Activated CD8-positive, alpha-beta memory T cell treated with anti-CD3 and anti-CD28 coated beads for 24 hours (primary cell): ENCODE data around the gene WNT7B.

Experiments
- DNase-seq: peaks from one replicate; pipeline ENCODE4 v3.0.0-alpha.2; 2020

Gene WNT7B

DNA sequence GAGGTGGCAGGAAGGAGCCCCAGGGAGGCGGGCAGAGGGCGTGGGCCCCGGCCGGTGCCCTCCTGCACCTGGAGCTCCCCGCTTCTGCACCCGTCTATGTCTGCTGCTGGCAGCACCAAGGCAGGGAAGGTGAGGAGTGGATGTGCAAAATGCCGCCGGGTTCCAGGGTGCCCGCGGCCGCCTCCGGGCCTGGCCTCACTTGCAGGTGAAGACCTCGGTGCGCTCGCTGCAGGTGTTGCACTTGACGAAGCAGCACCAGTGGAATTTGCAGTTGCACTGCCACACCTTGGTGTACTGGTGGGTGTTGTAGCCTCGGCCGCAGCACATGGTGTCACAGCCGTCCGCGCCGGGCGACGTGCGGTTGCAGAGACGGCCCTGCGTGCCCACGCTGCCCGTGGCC is 54.3 kb downstream of the WNT7B start:
- DNase-seq, result no peak

DNA sequence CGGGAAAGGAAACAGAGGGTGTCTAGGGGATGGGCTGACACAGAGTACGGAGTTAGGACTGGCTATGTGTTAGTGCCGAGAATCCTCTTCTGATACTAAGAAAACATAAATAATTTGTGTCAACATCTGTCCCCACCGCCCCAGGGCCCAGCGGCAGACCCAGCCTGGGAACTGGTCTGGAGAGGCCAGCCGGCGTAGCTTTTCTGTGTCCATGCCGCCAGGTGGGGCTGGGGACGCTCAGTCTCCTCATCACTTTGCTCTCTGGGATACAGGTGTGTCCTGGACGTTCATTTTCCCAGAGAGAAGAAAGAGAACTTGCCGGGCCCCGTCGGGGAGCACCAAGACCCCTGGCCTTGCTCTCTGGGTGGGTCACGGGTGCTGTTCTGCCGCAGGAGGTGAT is 54.7 kb downstream of the WNT7B start:
- no peak for DNase-seq

DNA sequence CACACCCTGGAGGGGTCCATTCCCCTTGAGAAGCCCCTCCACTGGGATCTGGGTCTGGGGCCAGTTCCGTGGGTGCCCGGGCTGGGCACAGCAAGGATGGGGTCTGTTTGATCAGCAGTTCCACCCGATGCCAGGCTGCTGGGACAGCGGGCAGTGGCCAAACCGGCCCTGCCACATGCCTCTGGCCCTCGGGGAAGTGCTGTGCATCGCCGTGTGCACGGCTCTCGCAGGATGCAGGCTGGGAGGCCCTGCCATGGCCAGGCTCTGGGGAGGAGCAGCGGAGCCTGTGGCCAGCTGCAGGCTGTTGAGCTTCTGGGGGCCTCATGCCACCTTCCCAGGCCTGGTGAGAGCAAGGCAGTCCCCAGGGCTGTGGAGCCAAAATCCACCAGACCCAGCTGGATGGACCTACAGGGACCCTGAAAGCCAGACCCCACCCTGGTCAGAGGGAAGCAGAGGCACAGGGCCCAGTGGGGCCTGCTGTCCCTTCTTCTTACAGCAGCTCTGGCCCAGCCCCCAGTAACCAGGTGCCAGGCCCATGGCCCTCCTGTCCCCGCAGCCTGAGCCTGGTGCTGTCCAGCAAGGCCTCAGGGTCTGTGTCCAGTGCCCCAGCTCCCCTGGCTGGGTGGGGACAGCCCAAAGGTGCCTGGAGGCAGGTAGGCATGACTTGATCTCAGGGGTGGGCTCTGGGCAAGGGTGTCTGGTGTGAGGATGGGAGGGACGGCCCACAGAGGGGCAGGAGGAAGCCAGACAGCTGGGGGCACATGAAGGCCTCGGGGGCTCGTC is 57.3 kb downstream of the WNT7B start:
- no peak for DNase-seq

- no peak for DNase-seq
These were observed 58.2 kb downstream of the WNT7B start for GRCh38 chr22:45918459-45919370.

DNA sequence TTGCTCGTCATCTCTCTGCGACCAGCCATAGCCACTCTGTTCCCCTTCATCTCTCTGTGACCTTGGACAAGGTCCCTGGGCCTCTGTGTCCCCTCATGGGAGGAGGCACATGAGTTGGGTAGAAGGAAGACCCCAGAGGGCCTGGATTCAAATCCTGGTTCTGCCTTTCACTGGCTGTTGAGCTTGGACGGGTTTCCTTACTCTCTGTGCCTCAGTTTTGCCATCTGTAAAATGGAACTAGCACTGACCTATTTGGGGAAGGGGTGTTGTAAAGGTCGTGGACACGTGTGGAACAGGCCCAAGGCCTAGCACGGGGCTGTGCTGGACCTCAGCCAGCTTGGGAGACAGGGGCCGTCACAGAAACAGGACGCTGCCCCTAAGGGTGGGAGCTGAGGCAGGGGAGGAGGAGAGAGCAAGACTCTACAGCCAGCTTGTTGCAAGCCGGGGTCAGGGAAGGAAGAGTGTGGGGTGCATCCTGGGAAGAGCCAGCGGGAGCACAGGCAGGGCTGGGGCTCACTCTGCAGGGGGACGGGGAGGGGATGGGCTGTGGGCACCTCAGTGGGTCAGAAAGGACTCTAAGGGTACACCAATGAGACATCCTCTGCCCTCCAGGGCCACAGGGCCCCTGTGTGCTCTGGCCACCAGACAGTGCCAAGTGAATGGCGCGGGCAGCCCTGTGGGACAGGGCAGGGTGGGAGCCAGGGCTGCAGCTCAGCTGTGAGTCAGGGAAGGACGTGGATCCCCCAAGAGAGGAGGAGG is 59.1 kb downstream of the WNT7B start:
- DNase-seq, result no peak

DNA sequence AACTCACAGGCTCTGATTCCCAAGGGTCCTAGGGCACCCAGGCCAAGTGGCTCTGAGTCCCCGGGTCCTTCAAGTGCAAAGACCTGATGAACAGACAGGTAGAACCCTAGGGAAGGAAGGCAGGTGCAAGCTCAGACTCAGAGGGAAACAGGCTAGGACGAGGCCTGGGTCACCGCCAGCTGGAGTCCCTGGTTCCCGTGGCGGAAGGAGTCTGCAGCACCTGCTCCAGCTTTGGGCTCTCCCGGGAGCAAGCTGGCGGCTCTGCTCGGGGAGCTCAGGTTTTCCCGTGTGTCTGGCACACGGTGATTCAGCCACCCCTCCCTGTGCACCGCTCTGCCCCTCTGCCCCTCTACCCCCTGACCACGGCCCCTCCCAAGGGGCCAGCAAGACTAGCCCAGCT is 59.8 kb downstream of the WNT7B start:
- DNase-seq, result no peak

GRCh38 chr22:45916515-45916914 is 60.4 kb downstream of the WNT7B start:
- no peak for DNase-seq

DNA sequence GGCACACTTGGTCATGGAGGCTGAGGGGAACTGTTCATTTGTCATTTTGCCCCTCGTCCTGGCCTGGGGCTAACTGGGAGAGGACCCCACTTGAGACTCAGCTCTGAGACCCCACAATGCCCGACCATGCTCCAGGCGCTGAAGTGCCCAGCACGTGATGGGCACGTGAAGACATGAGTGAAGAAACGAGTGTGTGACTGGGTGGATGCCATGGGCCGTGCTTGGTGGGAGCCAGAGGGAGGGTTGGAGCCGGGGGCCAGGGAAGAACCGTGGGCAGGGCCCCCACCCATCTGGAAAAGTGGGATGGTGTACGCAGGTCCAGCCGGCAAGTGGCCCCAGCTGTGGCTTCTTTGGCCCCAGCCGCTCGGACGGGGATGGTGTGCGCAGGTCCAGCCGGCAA is 61.1 kb downstream of the WNT7B start:
- no peak for DNase-seq

DNA sequence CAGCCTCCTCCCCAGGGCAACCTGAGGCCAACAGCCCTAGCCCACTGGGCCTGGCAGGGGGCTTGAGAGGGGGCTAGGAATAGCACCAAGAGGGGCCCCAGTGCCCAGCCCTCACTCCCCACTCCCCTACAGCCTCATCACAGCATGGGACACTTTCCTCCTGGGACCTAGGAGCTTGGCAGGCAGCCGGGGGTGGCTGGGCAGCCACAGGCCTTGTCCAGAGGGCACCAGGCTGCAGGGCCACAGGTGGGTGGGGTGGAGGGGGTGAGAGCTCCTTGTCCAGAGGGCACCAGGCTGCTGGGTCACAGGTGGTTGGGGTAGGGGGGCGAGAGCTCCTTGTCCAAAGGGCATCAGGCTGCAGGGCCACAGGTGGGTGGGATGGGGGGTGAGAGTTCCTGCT is 61.8 kb downstream of the WNT7B start:
- no peak for DNase-seq

DNA sequence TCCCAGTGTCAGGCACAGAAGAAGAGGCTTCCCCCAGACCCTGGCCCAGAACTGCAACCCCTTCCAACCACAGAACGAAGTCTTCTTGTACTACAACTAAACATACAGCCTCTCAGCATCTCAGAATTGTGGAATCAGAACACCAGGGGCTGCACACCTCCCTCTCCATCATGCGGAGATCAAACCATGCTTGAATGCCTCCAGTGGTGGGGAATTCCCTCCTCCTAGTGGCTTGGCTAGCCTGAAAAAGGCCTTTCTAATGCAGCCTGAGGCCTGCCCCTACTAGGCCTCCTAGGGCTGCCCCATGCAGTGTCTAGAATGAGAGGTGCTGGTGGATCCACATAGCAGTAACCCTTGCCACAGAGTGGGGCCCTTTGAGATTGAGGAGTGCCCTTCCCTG is 62.7 kb downstream of the WNT7B start:
- DNase-seq, result no peak

DNA sequence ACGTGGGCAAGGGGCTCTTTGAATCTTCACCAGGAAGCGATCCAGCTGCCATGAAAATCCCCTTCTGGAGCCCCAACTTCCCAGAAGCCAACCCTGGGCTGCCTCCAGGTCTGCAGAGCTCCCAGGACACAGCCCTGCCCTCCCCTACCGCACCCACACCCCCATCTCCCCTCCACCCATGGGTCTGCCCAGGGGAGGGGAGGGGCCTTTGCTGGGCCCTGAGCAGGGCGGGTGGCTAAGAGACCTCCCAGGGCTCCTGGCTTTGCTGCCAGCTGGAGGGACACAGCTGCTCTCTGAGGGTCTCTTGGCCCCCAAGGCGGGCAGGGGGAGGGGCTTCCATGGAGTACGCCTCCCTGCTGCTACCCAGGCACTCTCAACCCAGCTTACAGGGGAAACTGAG is 64.1 kb downstream of the WNT7B start:
- DNase-seq, result no peak

DNA sequence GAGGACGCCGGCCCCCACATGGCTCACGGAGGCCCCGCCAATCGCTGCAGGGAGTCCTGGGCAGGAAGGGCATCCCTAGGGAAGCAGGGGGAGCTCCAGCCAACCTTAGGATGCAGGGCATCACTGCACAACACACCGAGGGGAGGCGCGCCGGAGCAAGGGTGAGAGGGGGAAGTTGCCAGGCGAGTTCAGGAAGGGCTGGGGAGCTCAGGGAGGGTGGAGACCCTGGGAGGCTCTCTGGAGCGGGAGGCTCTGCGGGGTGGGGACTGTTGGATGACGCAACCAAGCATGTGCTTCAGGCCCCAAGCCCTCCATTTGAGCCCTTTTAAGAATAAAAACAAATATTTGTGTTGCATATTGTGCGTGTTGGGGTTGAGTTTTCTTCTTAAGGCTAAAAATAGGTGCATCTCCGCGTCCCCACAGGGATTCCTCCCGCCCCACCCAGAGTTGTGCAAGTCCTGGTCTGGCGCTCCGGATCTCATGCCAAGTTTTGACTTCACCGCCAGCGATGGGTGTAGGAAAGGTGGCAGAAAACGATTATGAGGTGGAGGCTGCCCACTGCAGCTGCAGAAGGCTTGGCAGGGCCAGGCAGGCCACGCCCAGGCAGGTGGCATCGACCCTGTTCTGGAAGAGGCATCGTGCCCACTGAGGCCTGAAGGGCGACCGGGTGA is 65.2 kb downstream of the WNT7B start:
- no peak for DNase-seq

DNA sequence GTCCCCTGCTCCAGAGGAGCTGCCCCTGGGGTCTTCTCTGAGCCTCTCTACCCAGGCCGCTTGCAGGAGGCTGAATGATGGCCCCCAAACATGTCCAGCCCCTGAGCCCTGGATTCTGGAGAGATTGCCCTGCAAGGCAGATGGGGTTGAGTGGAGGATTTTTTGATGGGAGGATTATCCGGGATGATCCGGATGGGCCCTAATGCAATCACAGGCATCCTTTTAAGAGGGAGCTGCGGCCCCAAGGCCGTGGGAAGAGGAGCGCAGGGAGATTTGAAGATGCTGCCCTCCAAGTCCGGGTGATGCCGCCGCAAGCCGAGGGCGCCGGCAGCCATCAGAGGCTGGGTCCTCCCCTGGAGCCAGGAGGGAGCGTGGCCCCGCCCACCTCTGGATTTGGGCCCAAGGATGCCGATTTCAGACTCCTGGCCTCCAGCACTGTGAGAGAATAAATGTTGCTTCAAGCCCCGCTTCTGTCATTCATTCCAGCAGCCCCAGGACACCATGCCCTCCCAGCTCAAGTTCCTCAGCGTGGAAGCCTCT is 66.0 kb downstream of the WNT7B start:
- no peak for DNase-seq

DNA sequence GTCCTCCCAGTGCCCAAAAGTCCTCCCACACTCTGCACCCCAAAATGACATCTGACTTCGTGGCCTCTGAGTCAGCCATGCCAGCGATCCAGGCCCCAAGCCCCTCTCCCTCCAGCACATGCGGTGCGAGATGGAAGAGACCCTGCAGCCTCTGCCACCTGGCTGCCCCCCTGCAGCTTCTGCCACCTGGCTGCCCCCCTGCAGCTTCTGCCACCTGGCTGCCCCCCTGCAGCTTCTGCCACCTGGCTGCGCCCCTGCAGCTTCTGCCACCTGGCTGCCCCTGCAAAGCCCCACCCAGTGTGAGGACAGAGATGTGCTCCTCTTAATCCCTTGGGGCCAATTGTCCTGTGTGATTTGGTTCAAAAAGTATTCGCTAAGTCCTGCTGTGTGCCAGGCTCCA is 68.0 kb downstream of the WNT7B start:
- DNase-seq, result no peak

GRCh38 chr22:45907996-45908395 is 69.0 kb downstream of the WNT7B start:
- DNase-seq, result no peak

DNA sequence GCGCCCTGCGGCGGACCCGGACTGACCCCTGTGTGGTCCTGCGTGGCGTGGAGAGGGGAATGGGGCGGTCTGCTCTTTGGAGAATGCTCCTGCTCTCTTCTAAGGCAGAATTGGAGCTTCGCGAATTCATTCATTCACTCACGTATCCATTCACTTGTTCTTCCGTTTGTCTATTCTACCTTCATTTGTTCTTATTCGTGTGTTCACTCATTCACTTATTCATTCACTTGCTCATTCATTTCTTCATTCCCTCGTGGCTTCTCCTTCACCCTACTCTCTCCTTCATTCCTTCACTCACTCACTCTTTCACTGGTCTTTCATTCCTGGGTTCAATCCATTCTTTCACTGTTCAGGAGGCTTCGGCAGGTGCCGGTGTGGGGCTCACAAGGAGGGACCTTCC is 69.6 kb downstream of the WNT7B start:
- no peak for DNase-seq

DNA sequence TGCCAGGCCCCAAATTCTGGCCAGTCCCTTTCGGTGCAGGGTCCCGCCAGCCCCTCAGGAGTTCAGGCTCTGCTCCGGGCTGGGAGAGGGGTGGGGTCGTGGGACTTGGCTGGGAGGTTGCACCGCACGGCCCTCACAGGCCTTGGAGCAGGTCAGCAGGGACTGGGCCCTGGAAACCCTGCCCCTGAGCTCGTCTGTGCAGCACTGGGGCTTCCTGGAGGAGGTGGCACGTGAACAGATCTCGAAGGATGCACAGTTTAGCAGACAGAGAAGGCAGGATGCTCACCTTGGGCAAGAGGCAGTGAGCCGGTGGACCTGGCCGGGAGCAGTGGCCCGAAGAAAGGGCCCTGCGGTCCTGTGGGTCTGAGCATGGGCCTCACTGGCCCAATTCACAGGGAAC is 70.0 kb downstream of the WNT7B start:
- DNase-seq, result no peak

GRCh38 chr22:45905924-45906865 is 70.8 kb downstream of the WNT7B start:
- DNase-seq, result no peak

DNA sequence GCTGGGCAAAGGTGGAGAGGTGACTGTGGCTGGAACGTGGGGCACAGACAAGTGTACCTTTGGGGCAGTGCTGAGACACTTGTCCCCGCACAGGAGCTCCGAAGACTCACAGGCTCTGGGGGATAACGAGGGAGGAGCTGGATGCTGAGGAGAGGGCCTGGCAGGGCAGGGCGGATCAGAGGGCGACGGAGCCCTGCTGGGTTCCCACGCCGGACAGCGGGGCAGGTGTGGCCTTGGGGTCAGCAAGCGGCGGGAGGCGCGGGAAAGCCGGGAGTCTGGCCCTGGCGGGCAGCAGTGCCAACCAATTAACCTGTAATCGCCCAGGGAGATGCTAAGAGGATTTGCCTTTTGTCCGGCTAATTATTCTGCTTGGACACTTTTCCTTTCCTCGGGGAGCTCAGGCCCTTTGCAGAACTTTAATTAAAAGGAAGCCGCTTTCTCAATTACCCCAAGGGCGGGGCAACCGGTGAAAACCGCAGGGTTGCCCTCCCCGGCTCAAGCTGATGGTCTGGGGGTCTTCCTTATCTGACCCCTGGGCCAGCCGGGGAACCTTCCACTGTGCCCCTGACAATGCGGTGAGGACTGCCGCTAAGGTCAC is 71.5 kb downstream of the WNT7B start:
- DNase-seq, result no peak

DNA sequence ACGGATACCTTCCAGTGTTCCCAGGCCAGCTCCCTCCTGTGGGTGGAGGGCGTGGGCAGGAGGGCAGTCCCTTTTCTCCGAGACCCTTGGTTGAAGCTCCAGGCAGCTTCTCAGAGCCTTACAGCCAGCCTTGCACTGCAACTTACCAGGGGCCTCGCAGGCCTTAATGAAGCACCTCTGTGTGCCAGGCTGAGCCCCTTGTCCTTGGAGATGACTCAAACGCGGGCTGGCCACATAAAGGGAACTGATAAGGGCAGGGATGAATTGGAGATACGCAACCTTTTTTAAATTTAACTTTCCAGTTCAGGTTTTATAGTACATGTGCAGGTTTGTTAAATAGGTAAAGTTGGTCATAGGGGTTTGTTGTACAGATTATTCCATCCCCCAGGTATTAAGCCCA is 72.7 kb downstream of the WNT7B start:
- no peak for DNase-seq
